ENCODE results near the gene SLC38A6. TPM values are rescaled to one million over a fixed set of nuclear protein-coding genes. Genes with fewer than 3 reads are reported as not detected.

SLC38A6 gene
- total RNA-seq = 10 to 100 TPM; 25.6 to 39.4 TPM

DNA sequence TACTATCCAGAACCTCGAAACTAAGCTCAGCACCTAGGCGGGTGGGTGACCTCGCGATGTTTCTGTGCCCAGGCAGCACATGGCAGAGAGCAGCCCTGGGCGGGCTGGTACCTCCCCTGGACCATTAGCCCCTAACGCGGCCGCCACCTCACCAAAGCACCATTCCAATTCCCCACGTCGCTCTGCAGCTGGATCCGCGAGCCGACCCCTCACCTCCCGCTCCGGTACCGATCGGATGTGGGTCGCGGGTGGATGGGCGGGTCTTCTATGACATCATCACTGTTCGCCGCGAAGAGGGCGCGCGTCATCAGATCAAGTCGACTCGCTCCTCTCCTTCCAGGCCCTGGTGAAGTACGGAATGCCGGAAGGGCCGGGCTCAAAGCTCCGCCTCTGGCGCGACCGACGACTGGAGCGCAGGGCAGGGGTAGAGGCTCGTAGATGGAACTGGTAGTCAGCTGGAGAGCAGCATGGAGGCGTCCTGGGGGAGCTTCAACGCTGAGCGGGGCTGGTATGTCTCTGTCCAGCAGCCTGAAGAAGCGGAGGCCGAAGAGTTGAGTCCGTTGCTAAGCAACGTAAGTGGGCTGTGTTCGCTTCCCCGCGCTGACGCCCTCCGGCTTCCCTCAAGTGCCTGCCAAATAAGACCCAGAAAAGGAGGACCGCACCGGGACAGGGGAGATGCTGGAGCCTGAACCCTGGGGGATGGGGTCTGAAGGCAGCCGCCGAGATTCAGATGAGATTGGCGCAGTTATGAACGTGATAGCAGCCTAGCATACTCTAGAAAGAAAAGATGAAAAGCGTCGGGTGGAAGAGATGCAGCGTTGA lies at the start of gene SLC38A6, which contains the start of gene TRMT5:
Gene SLC38A6 (plus strand): TSS at position 435 of the 822 bp plus-strand sequence. CDS start 33 bp downstream, at position 468.
Gene TRMT5 (minus strand): TSS at position 269 of the 822 bp plus-strand sequence. CDS start 106 bp downstream, at position 163.
- Histone ChIP-seq H3K27ac (peak within 1 kb of the TSS; percentile 61 to 80), H3K36me3 (peaks cover 3% of the 10 kb centered on the region), H3K4me1 (ENCODE audit: control insufficient read depth in 1 of 2, low read depth in 2 of 2) (peaks cover 22 to 50% of the 10 kb centered on the region in 2 donors), H3K4me3 (peak within 1 kb of the TSS; percentile 92), H3K9me3 (no peaks in the 10 kb centered on the region), H3K27me3 (replicated peaks; ENCODE audit: insufficient read depth) (no peaks in the 10 kb centered on the region)
- ATAC-seq (ENCODE audit: insufficient number of reproducible peaks, low FRiP score, low read depth) = peak; percentile 96
- DNase-seq (ENCODE audit: low spot score) = peak; percentile 82
- TF ChIP-seq, protein P1, sequence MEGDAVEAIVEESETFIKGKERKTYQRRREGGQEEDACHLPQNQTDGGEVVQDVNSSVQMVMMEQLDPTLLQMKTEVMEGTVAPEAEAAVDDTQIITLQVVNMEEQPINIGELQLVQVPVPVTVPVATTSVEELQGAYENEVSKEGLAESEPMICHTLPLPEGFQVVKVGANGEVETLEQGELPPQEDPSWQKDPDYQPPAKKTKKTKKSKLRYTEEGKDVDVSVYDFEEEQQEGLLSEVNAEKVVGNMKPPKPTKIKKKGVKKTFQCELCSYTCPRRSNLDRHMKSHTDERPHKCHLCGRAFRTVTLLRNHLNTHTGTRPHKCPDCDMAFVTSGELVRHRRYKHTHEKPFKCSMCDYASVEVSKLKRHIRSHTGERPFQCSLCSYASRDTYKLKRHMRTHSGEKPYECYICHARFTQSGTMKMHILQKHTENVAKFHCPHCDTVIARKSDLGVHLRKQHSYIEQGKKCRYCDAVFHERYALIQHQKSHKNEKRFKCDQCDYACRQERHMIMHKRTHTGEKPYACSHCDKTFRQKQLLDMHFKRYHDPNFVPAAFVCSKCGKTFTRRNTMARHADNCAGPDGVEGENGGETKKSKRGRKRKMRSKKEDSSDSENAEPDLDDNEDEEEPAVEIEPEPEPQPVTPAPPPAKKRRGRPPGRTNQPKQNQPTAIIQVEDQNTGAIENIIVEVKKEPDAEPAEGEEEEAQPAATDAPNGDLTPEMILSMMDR (IDR thresholded peaks at IDR 0.05) = no peak

DNA sequence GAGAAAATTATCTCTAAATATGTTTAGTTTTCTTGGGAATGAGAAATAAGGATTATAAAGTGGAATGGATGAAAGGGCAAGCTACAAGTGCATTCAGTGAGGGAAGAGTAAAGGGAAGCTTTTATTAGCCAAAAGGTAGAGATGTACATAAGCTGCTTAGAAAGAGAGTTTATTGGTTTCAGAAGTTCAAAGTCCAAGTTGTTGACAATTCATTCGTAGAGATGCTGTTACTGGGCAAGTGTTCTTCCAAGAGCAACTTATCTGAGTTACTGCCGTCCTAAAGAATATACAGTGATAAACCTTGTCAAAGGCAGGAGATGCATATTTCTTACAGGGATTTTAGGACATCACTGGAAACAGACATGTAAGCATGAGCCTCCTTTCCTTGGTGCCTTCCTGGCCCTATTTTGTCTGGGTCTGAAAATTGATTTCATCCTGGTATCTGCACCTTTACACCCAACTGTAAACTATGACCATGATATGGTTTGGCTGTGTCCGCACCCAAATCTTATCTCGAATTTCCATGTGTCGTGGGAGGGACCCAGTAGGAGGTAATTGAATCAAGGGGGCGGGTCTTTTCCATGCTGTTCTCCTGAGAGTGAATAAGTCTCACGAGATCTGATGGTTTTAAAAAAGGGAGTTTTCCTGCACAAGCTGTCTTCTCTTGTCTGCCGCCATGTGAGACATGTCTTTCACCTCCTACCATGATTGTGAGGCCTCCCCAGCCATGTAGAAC lies 47.0 kb upstream of the SLC38A6 start:
- ATAC-seq (ENCODE audit: insufficient number of reproducible peaks, low FRiP score, low read depth) (no peak), DNase-seq (ENCODE audit: low spot score) (no peak)
- Histone ChIP-seq H3K27ac (no peak overlapping the region), H3K27me3 (replicated peaks; ENCODE audit: insufficient read depth) (no peaks in the 10 kb centered on the region), H3K36me3 (no peaks in the 10 kb centered on the region), H3K4me3 (no peak overlapping the region), H3K9me3 (no peaks in the 10 kb centered on the region), H3K4me1 (ENCODE audit: control insufficient read depth in 1 of 2, low read depth in 2 of 2) (no peaks in the 10 kb centered on the region)
- TF ChIP-seq, protein P1 (IDR thresholded peaks at IDR 0.05) = no peak

DNA sequence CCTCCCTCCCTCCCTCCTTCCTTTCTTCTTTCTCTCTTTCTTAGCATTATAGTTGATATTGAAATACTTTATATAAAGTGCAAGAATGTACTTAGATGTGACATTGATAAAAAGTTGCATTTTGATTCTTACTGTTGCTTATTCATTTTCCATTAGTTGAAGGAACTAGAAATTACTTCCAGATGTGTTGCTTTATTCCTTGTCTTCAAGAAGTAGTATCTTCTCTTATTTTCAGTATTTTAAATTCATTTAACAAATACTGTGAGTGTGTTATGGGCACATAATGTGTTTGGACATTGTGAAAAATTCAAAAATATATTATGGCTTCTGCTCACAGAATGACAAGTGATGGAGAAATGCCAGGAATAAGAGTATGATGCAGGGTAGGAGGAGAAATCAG lies 45.7 kb upstream of the SLC38A6 start:
- DNase-seq (ENCODE audit: low spot score) (no peak), ATAC-seq (ENCODE audit: insufficient number of reproducible peaks, low FRiP score, low read depth) (no peak)
- Histone ChIP-seq H3K27ac (no peak overlapping the region), H3K27me3 (replicated peaks; ENCODE audit: insufficient read depth) (no peaks in the 10 kb centered on the region), H3K36me3 (no peaks in the 10 kb centered on the region), H3K4me3 (no peak overlapping the region), H3K4me1 (ENCODE audit: control insufficient read depth in 1 of 2, low read depth in 2 of 2) (no peaks in the 10 kb centered on the region), H3K9me3 (no peaks in the 10 kb centered on the region)
- TF ChIP-seq, protein P1 (IDR thresholded peaks at IDR 0.05) = no peak

DNA sequence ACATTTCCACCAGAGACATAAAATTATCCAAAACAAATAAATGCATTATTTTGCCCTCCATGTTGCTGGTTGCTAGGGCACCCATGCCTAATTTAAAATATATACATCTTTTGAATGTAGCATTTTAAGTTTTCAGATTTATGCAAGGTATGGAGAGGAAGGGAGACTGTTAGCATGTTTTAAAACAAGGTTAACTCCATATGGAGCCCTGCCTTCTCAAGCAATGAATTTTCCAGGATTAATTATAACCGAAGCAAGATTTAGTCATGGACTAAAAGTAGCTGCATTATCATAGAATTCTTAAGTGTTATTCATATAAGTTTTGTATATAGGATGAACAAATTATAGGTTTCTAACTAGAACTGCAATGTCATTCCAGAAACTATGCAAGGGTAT lies 37.4 kb upstream of the SLC38A6 start:
- ATAC-seq (ENCODE audit: insufficient number of reproducible peaks, low FRiP score, low read depth) (no peak), DNase-seq (ENCODE audit: low spot score) (no peak)
- TF ChIP-seq, protein P1 (IDR thresholded peaks at IDR 0.05) = no peak

DNA sequence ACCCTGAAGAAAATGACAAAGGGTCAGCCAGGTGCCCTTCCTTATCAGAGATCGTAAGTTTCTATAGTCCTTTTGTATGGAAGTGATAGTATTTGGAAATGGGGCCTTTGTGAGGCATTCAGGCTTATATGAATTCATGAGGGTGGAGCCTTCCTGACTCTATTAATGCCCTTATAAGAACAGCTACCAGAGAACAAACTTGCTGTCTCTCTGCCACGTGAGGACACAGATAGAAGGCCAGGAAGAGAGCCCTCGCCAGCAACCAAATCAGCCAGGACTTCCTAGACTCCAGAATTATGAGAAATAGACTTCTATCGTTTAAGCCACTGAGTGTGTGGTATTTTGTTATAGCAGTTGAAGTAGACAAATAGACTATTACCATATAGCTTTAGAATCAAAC lies 36.8 kb upstream of the SLC38A6 start:
- peaks cover 5 to 9% of the 10 kb centered on the region in 2 donors for H3K4me1 ChIP-seq (ENCODE audit: control insufficient read depth in 1 of 2, low read depth in 2 of 2)
- H3K27me3 ChIP-seq (replicated peaks; ENCODE audit: insufficient read depth) = no peaks in the 10 kb centered on the region
- DNase-seq (ENCODE audit: low spot score) (no peak), ATAC-seq (ENCODE audit: insufficient number of reproducible peaks, low FRiP score, low read depth) (no peak)
- no peaks in the 10 kb centered on the region for H3K9me3 ChIP-seq
- TF ChIP-seq, protein P1 (IDR thresholded peaks at IDR 0.05) = no peak
- no peak overlapping the region for H3K27ac ChIP-seq
- H3K36me3 ChIP-seq = no peaks in the 10 kb centered on the region
- H3K4me3 ChIP-seq = no peak overlapping the region

More for the DNA sequence above, 37.4 kb upstream of the SLC38A6 start:
- Histone ChIP-seq H3K9me3 (no peaks in the 10 kb centered on the region), H3K4me1 (ENCODE audit: control insufficient read depth in 1 of 2, low read depth in 2 of 2) (peaks cover 5 to 7% of the 10 kb centered on the region in 2 donors), H3K36me3 (no peaks in the 10 kb centered on the region), H3K27me3 (replicated peaks; ENCODE audit: insufficient read depth) (no peaks in the 10 kb centered on the region), H3K27ac (no peak overlapping the region), H3K4me3 (no peak overlapping the region)
